ENCODE measurements around the gene HS6ST3. TPM values are rescaled to one million over a fixed set of nuclear protein-coding genes. Genes with fewer than 3 reads are reported as not detected.

HS6ST3 gene
- total and polyA plus RNA-seq, 12 donors = 2.1 to 27.1 (median 6.2) TPM

DNA sequence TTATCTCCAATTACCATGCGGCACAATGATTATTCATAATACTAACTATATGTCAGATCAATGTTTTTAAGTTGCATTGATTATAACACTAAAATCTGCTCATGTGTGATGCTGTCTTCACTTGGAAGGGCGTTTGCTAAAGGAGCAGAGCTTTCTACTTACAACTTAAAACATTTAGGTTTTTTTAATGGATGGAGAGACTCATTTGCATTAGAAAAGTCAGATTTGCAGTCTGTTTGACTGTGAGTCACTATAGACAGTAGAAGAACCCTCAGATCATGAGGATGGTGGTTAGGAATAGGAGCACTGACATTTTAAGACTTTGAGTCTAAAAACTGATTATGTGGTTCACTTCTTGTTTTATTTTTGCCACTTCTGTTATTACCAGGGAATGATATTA, 364.6 kb downstream of the HS6ST3 start:
- Histone ChIP-seq H3K9me3 (replicated peaks in 1 of 3) (no peaks in the 10 kb centered on the region), H3K27ac (no peak overlapping the region), H3K4me1 (replicated peaks in 1 of 2) (no peaks in the 10 kb centered on the region), H3K4me3 (no peak overlapping the region), H3K36me3 (replicated peaks in 1 of 2) (no peaks in the 10 kb centered on the region), H3K27me3 (no peaks in the 10 kb centered on the region)
- 19 to 35% (median 31%) methylated on average over 2 of the region's 2 CpGs for WGBS, 4 donors
- no peak for TF ChIP-seq POLR2A (IDR thresholded peaks at IDR 0.05)
- TF ChIP-seq, protein P1, sequence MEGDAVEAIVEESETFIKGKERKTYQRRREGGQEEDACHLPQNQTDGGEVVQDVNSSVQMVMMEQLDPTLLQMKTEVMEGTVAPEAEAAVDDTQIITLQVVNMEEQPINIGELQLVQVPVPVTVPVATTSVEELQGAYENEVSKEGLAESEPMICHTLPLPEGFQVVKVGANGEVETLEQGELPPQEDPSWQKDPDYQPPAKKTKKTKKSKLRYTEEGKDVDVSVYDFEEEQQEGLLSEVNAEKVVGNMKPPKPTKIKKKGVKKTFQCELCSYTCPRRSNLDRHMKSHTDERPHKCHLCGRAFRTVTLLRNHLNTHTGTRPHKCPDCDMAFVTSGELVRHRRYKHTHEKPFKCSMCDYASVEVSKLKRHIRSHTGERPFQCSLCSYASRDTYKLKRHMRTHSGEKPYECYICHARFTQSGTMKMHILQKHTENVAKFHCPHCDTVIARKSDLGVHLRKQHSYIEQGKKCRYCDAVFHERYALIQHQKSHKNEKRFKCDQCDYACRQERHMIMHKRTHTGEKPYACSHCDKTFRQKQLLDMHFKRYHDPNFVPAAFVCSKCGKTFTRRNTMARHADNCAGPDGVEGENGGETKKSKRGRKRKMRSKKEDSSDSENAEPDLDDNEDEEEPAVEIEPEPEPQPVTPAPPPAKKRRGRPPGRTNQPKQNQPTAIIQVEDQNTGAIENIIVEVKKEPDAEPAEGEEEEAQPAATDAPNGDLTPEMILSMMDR (IDR thresholded peaks at IDR 0.05) = no peak
- intact Hi-C loops (cut with DNase I) = no loop called here
- DNase-seq = no peak

DNA sequence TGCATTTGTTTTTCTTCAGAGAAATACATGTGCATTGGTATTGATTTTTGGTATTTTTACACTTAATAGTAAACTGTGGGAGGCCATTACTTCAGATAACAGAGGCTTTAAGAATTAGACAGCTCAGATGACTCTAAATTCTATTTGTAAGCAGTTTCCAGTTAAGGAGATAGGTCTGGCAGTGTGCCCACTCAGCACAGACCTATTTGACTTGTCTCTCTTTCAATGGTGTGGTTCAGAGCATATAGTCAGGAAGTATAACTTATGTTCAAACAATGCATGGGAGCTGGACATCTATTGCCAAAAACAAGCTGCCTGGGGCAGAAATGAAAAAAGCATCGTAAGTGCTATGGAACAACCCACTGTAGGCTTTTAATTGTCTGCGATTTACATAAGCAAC, 370.7 kb downstream of the HS6ST3 start:
- Histone ChIP-seq H3K36me3 (replicated peaks in 1 of 2) (no peaks in the 10 kb centered on the region), H3K27ac (no peak overlapping the region)
- 75 to 80% (median 77%) methylated on average over 2 of the region's 2 CpGs for WGBS, 4 donors

DNA sequence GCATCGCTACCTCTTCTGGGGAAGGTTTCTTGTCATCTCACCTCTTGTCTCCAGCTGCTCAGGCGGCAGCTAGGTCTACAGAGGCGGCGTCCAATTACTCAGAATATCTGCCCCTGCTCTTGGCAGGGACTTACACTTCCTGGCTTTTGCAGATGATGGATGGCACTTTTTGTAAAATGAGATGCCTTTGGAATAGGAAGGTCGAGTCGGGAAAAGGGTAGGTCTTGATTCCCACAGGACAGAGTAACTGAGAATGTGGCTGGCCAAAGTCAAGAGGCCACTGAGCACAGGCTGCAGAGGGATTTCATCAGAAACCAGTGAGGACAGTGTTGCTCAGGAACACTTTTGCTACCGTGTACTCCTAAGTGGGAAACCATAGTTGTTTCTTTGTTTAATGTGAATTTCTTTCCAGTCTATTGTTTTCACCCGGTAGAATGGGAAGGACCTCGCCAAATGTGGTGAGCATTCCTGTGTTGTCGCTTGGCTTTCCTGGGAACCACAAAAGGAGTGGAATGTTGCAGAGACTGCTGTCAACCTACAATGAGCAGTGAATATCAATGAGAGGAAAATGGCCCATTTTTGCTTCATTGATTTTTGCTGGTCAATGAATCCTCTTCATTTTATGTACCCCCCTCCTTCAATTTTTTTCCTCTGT, 383.7 kb downstream of the HS6ST3 start:
- H3K9me3 ChIP-seq (replicated peaks in 1 of 3) = no peaks in the 10 kb centered on the region

More for the DNA sequence above, 370.7 kb downstream of the HS6ST3 start:
- TF ChIP-seq POLR2A (IDR thresholded peaks at IDR 0.05) = no peak
- TF ChIP-seq, protein P1 (IDR thresholded peaks at IDR 0.05) = no peak
- no peak overlapping the region for H3K4me3 ChIP-seq
- intact Hi-C loops (cut with DNase I) = no loop called here
- H3K4me1 ChIP-seq (replicated peaks in 1 of 2) = peaks cover 7 to 14% of the 10 kb centered on the region in 2 donors
- no peaks in the 10 kb centered on the region for H3K27me3 ChIP-seq
- peak in 4 of 7 donors; percentile 23 to 62 (median 32) for DNase-seq
- no peaks in the 10 kb centered on the region for H3K9me3 ChIP-seq (replicated peaks in 1 of 3)

DNA sequence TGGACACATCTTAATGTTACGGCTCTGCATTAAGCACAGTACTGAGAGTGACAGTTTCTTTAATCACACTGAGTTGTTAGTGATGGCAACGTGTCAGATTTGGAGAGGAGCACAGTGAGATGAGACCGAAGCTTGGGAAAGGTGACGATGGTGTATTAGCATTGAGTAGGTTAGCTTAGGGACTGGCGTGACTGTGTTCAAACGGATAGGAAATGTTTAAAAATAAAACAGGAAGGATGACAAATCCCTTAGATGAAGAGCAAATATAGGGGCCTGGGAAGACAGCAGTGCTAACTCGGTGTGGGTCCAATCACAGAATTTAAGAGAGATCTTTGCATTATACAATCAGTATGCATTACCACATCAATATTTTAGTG, 384.3 kb downstream of the HS6ST3 start:
- WGBS, 4 donors = 76 to 79% (median 77%) methylated on average over 7 of the region's 7 CpGs
- DNase-seq = no peak
- Histone ChIP-seq H3K27me3 (no peaks in the 10 kb centered on the region), H3K27ac (no peak overlapping the region), H3K4me1 (replicated peaks in 1 of 2) (no peaks in the 10 kb centered on the region), H3K4me3 (no peak overlapping the region), H3K9me3 (replicated peaks in 1 of 3) (no peaks in the 10 kb centered on the region), H3K36me3 (replicated peaks in 1 of 2) (no peaks in the 10 kb centered on the region)
- intact Hi-C loops (cut with DNase I) = no loop called here
- TF ChIP-seq, protein P1 (IDR thresholded peaks at IDR 0.05) = no peak
- TF ChIP-seq POLR2A (IDR thresholded peaks at IDR 0.05) = no peak

More for the DNA sequence above, 383.7 kb downstream of the HS6ST3 start:
- no peaks in the 10 kb centered on the region for H3K36me3 ChIP-seq (replicated peaks in 1 of 2)
- no peak overlapping the region for H3K27ac ChIP-seq
- DNase-seq = no peak
- 57 to 82% (median 71%) methylated on average over 10 of the region's 10 CpGs for WGBS, 4 donors
- no peaks in the 10 kb centered on the region for H3K27me3 ChIP-seq
- TF ChIP-seq, protein P1 (IDR thresholded peaks at IDR 0.05) = no peak
- TF ChIP-seq POLR2A (IDR thresholded peaks at IDR 0.05) = no peak
- no peaks in the 10 kb centered on the region for H3K4me1 ChIP-seq (replicated peaks in 1 of 2)
- no peak overlapping the region for H3K4me3 ChIP-seq
- intact Hi-C loops (cut with DNase I) = no loop called here

Measured in adrenal gland (tissue), 12 donors.